HG02610 (cell line): ENCODE data around the gene SECISBP2.
"Not testable (repeated sequence)": the region's sequence is repeated elsewhere in the genome, so short reads cannot be mapped to it uniquely, and the experiment has no call there.

ENCODE experiments used
- ATAC-seq: cut with Tn5 transposase; IDR thresholded peaks from one replicate; pipeline ENCODE4 v1.9.1; 2021; ENCODE audit warnings: mild to moderate bottlenecking, moderate library complexity; ENCODE audit not compliant: unreplicated experiment

SECISBP2 gene

GRCh38 chr9:89363921-89364665 lies 45.8 kb downstream of the SECISBP2 start:
- no peak for ATAC-seq

DNA sequence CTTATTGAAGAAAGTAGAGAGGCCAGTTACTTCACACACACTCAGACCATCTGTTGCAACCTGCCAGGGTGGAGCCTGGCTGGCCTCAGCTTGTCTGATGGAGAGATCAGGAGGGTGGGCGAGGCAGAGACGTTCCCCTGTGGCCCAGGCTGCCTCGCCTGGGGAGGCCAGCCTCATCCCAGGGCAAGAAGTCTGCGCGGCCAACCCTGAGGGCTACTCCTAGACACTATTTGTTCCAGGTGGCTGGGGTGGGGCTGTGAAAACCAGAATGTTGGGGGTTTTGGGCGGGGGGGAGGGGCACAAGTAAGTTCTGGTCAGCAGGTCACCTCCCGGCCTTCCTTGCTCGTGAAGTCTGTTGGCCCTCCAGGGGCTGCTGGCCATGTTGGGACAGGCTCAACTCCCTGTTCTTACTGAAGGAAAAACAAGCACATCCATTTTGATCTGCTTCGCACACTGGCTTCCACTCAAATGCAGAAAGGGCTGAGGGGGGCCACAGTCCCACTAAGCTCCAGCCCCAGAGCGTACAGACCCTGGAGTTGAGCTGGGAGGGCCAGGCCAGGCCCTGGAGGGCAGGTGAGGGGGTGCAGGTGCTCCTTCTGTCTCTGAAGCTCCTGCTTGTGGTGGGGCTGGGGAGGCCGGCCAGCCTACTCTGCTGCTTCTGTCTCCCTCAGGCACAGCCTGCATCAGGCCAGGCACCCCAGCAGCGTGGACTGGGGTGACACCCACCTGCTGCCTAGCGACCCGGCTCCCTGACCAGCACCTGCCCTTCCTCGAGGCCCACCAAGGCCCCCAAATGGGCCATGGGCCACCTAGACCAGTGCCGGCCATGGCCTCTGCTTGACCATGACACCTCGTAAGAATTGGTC lies 46.6 kb downstream of the SECISBP2 start:
- ATAC-seq = no peak

- no peak for ATAC-seq
Measured at GRCh38 chr9:89365532-89365912, 47.2 kb downstream of the SECISBP2 start.

GRCh38 chr9:89366711-89367110 lies 48.4 kb downstream of the SECISBP2 start:
- ATAC-seq = no peak

DNA sequence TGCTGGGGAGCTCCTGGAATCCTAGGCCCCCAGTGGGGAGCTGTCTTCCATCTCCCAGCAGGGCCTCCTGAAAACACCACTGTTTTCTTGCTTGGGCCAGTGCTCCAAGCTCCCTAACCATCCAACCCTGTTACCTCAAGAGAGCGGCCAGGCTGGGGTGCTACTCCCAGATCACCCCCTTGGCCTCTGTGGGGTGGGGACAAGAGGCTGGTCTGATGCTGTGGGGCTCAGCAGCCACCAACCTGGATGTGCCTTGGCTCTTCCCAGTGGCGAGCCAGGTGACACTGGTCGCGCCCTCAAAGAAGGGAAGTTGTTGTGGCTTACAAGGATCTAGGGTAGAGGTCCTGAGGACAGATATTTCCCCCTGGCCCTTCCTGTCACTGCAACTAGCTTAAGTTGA lies 49.0 kb downstream of the SECISBP2 start:
- ATAC-seq = no peak

DNA sequence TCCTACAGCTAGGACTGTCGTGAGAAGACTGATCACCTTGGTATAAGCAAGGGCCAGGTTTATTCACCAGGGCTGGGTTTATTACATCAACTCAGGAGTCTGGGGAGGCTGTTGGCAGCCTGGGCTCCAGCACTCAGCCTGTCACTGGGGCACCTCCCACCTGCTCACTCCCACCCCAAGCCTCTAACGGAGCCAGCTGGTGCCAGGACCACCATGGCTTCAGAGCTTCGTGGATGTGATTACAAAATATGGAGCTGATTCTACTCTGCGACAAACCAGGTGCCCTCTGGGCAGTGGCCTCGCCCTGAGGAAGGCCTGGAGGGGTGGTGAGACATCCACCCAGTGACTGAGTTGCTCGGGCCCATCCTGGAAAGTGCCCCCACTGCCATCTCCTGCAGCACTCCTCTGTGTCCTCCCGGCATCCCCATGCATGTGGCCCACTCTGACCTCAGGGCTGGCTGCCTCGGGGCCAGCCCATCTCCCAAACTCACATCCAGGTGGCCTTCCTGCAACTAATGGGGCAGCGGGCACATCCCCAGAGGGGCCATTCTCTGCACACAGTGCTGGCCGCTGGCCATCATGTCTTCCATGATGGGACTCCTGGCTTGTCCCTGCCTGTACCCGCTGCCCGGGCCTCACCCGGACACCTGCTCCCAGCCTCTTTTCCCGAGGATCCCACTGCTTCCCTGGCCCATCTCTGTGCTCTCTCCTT lies 49.6 kb downstream of the SECISBP2 start:
- no peak for ATAC-seq

DNA sequence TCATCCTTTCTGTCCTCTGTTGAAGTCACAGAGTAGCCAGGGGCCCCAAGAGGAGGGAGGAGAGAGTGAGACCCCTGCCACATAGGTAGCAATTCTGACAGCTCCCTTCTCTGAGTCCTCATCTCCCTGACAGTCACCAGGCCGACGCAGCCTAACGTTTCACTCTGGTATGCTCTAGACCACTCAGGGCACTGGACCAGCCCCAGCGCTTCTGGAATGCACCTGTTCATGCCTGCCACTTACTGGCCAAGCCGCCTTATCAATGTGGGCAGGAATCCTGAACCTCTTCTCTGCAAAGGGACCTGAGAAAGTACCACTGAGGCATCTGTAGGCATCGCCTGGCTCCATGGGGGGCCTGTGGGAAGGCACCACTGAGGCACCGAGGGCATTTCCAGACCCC lies 50.2 kb downstream of the SECISBP2 start:
- no peak for ATAC-seq

- ATAC-seq = no peak
Measured at GRCh38 chr9:89368978-89369377, 50.7 kb downstream of the SECISBP2 start.

GRCh38 chr9:89370593-89370992 lies 52.3 kb downstream of the SECISBP2 start:
- ATAC-seq = no peak

DNA sequence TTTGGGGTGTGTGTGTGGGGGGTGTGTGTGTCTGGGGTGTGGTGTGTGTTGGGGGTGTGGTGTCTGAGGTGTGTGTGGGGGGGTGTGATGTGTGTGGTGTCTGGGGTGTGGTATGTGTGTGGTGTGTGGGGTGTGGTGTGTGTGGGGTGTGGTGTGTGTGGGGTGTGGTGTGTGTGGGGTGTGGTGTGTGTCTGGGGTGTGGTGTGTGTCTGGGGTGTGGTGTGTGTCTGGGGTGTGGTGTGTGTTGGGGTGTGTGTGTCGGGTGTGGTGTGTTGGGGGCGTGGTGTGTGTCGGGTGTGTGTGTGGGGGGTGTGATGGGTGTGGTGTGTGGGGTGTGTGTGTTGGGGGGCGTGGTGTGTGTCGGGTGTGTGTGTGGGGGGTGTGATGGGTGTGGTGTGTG lies 53.5 kb downstream of the SECISBP2 start:
- not testable (repeated sequence) for ATAC-seq

GRCh38 chr9:89372230-89372816 lies 54.0 kb downstream of the SECISBP2 start:
- ATAC-seq = no peak

- ATAC-seq = no peak
Measured at GRCh38 chr9:89372979-89373378, 54.7 kb downstream of the SECISBP2 start.

DNA sequence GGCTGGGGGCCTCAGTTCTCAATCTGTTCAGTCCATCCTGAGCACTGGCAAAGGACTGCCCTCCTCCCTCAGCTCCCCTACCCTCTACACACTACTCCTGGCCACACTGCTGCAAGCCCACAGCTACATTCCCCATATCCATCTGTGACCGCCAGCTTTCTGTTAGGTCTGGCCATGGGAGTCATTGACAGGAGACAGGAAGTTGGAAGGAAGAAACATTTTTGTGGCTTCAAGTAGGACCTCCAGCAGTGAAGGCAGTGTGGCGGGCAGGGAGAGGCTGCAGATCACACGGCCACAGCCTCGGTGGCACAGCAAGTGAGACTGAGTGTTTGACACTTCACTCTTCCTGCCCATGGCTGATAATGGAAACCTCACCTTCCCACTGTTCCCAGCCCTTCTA lies 55.9 kb downstream of the SECISBP2 start:
- no peak for ATAC-seq

DNA sequence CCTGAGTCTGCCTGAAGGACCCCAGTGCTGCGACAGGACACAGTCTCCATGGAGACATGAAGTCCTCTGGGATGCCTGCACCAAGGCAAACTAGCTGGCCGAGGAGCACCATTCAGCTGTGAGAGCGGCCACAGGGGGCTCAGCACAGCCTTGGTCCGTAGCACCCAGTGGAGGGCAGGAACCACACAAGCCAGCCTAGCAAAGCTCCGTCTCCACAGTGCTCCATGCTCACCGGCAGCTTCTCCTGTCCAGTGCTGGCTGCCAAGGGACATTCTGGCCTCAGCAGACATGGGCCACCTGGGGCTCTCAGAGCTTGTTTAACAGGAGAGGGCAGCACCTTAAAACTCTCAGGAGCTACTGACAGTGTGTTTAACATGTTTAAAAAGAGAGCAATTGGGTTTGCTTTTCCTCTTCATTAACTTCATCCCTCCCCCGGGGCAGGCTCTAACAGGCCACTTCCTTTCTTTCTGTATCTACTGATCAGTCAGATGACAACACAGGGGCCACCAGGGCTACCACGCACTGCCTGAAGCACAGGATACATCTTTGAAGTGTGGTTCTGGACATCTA lies 57.0 kb downstream of the SECISBP2 start:
- ATAC-seq = peak; percentile 71

- ATAC-seq = no peak
Measured at GRCh38 chr9:89376286-89376685, 58.0 kb downstream of the SECISBP2 start.

GRCh38 chr9:89376741-89377351 lies 58.5 kb downstream of the SECISBP2 start:
- ATAC-seq = no peak

DNA sequence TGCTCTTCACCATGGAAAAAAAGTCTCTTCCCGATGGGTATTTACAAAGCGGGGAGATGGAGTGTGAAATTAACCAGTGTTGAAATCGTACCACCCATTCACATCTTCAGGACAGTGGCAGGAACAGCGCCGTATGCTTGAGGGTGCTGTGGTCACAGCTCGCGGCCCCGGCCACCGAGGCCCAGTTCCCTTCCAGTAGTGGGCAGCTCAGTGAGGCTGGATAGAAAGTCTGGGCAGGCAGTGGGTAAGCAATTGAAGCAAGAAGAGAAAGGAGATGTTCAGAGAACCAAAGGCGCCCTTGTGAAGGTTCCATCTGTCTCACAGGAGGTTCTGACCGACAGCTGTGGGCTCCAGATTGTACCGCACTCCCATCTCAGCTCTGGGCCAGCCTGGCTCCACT lies 59.1 kb downstream of the SECISBP2 start:
- ATAC-seq = no peak

DNA sequence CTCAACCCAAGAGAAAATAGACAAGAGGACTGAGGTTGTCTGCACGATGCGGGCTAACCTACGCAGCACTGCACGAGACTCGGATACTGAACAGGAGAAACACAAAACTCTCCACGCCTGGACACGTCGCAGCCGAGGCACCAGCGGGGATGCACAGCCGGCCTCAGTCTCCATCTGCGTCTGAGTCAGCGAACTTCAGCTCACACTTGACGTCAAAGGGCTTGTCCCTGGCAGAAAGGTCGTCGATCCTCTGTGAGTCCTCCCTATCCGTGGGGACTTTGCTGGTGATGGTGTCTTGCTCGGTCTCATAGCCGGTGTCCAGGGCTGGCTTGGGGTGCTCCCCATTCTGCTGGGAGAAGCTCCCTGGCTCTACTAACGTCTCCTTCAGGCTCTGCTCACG lies 60.2 kb downstream of the SECISBP2 start:
- no peak for ATAC-seq

GRCh38 chr9:89379031-89379430 lies 60.7 kb downstream of the SECISBP2 start:
- no peak for ATAC-seq

DNA sequence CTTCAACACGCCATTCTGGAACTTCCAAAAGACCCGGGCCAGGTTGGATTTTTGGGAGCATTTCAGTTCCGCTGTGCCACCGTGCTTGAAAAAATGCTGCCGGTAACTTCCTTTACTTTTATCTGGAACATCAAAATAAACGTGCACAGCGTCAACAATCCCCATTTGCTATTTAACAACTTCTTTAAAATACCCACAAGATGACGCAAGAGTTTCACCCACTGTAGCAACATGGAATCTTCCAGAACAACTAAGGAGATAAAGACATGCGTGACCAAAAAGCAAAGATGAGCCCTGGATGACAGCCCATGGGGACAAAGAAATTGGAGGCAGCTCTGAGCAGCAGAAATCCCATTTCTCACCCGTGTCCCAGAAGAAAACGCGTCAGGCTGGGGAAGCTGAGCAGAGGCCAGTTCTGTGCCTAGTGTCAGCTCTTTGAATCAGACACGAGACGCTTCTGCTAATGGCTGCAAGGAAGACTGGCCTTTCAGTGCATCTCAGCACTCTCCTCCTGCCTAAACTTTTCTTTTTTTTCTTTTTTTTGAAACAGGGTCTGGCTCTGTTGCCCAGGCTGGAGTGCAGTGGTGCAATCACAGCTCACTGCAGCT lies 61.3 kb downstream of the SECISBP2 start:
- no peak for ATAC-seq
